H9 (cell line): ENCODE results near the gene ARHGEF17. TPM values are rescaled to one million over a fixed set of nuclear protein-coding genes. Genes with fewer than 3 reads are reported as not detected.

ENCODE experiments used
- DNase-seq: peaks from one replicate; pipeline ENCODE4 v3.0.0-alpha.2; 2017
- H2AFZ ChIP-seq: one replicate; pipeline ENCODE4 v1.6.1; 2013; ENCODE audit warnings: mild to moderate bottlenecking, low read length, control low read depth, moderate library complexity
- H2AK5ac ChIP-seq: 2 replicates; pipeline ENCODE4 v1.6.1; 2013; ENCODE audit warnings: low read length, control low read depth, mixed read lengths; ENCODE audit not compliant: insufficient read length
- H2BK120ac ChIP-seq: one replicate; pipeline ENCODE4 v1.6.1; 2013; ENCODE audit warnings: low read depth, mild to moderate bottlenecking, low read length, control low read depth, inconsistent platforms; ENCODE audit not compliant: poor library complexity, severe bottlenecking
- H2BK12ac ChIP-seq: 2 replicates; pipeline ENCODE4 v1.6.1; 2013; ENCODE audit warnings: low read length, control low read depth, mixed read lengths, low read depth; ENCODE audit not compliant: insufficient read length
- H2BK15ac ChIP-seq: 2 replicates; pipeline ENCODE4 v1.6.1; 2013; ENCODE audit warnings: low read depth, low read length, control low read depth
- H2BK20ac ChIP-seq: one replicate; pipeline ENCODE4 v1.6.1; 2013; ENCODE audit warnings: low read depth, mild to moderate bottlenecking, low read length, control low read depth, inconsistent platforms; ENCODE audit not compliant: poor library complexity, severe bottlenecking
- H2BK5ac ChIP-seq: 2 replicates; pipeline ENCODE4 v1.6.1; 2013; ENCODE audit warnings: low read length, control low read depth, mixed read lengths; ENCODE audit not compliant: insufficient read length
- H3K14ac ChIP-seq: 2 replicates; pipeline ENCODE4 v1.6.1; 2013; ENCODE audit warnings: low read length, control low read depth; ENCODE audit not compliant: insufficient read depth
- H3K18ac ChIP-seq: 2 replicates; pipeline ENCODE4 v1.6.1; 2013; ENCODE audit warnings: low read depth, mild to moderate bottlenecking, mixed read lengths, low read length, control low read depth; ENCODE audit not compliant: insufficient read length
- H3K23ac ChIP-seq: 2 replicates; pipeline ENCODE4 v1.6.1; 2013; ENCODE audit warnings: low read length, control low read depth, mixed read lengths, low read depth; ENCODE audit not compliant: insufficient read length
- H3K23me2 ChIP-seq: 2 replicates; pipeline ENCODE4 v1.6.1; 2013; ENCODE audit warnings: low read depth, mild to moderate bottlenecking, mixed read lengths, low read length, control low read depth; ENCODE audit not compliant: insufficient read length, poor library complexity, severe bottlenecking
- H3K27ac ChIP-seq: 2 replicates; pipeline ENCODE4 v1.5.1; 2013; ENCODE audit warnings: low read length, control low read depth, mixed read lengths, low read depth; ENCODE audit not compliant: insufficient read length
- H3K27me3 ChIP-seq: 2 replicates; pipeline ENCODE4 v1.6.1; 2013; ENCODE audit warnings: low read length, control low read depth, inconsistent platforms; ENCODE audit not compliant: insufficient read depth
- H3K4ac ChIP-seq: 2 replicates; pipeline ENCODE4 v1.6.1; 2013; ENCODE audit warnings: low read depth, mild to moderate bottlenecking, control low read depth, inconsistent platforms, low read length, moderate library complexity
- H3K4me1 ChIP-seq: 2 replicates; pipeline ENCODE4 v1.6.1; 2013; ENCODE audit warnings: low read length, control low read depth, inconsistent platforms; ENCODE audit not compliant: insufficient read depth
- H3K4me2 ChIP-seq: 2 replicates; pipeline ENCODE4 v1.6.1; 2013; ENCODE audit warnings: low read length, control low read depth, mixed read lengths; ENCODE audit not compliant: insufficient read length, insufficient read depth
- H3K56ac ChIP-seq: 2 replicates; pipeline ENCODE4 v1.6.1; 2013; ENCODE audit warnings: low read depth, mild to moderate bottlenecking, mixed read lengths, low read length, control low read depth; ENCODE audit not compliant: insufficient read length
- H3K79me1 ChIP-seq: 2 replicates; pipeline ENCODE4 v1.6.1; 2013; ENCODE audit warnings: low read depth, mild to moderate bottlenecking, moderate library complexity, low read length, control low read depth, inconsistent platforms; ENCODE audit not compliant: insufficient read depth, poor library complexity, severe bottlenecking
- H3K79me2 ChIP-seq: 2 replicates; pipeline ENCODE4 v1.6.1; 2013; ENCODE audit warnings: low read length, control low read depth, inconsistent platforms; ENCODE audit not compliant: insufficient read depth
- H3K9ac ChIP-seq: 2 replicates; pipeline ENCODE4 v1.6.1; 2013; ENCODE audit warnings: low read length, control low read depth, mixed read lengths; ENCODE audit not compliant: insufficient read length; ENCODE audit errors: extremely low read depth
- H3K9me3 ChIP-seq: one replicate; pipeline ENCODE4 v1.6.1; 2013; ENCODE audit warnings: low read depth, low read length, inconsistent platforms; ENCODE audit not compliant: control insufficient read depth
- H3T11ph ChIP-seq: one replicate; pipeline ENCODE4 v1.6.1; 2013; ENCODE audit warnings: mild to moderate bottlenecking, low read length, control low read depth, inconsistent platforms
- H4K20me1 ChIP-seq: one replicate; pipeline ENCODE4 v1.6.1; 2013; ENCODE audit not compliant: control insufficient read depth, insufficient read length, insufficient read depth
- H4K5ac ChIP-seq: 2 replicates; pipeline ENCODE4 v1.6.1; 2013; ENCODE audit warnings: low read depth, mild to moderate bottlenecking, mixed read lengths, low read length, control low read depth; ENCODE audit not compliant: insufficient read length
- H4K8ac ChIP-seq: replicated peaks from 2 replicates; pipeline ENCODE4 v1.6.1; 2013; ENCODE audit warnings: low read length, control low read depth, mixed read lengths, low read depth; ENCODE audit not compliant: insufficient read length
- H4K91ac ChIP-seq: 2 replicates; pipeline ENCODE4 v1.6.1; 2013; ENCODE audit warnings: low read depth, mild to moderate bottlenecking, moderate library complexity, mixed read lengths, low read length, control low read depth; ENCODE audit not compliant: insufficient read length
- H3K27ac Mint-ChIP-seq, 3 experiments: 2 replicates in 2 of 3; 3 replicates in 1 of 3; pipeline ENCODE4 v1.8.0; 2020 to 2021; ENCODE audit warnings: mixed read lengths in 3 of 3, mild to moderate bottlenecking in 1 of 3, moderate library complexity in 1 of 3
- H3K27me3 Mint-ChIP-seq: 2 replicates; pipeline ENCODE4 v1.8.0; 2021; ENCODE audit warnings: low read depth, mild to moderate bottlenecking, moderate library complexity, mixed read lengths
- H3K36me3 Mint-ChIP-seq, 3 experiments: 2 replicates in 2 of 3; 3 replicates in 1 of 3; pipeline ENCODE4 v1.8.0; 2020 to 2021; ENCODE audit warnings: low read depth in 3 of 3, mixed read lengths in 3 of 3; ENCODE audit not compliant: insufficient read depth in 1 of 3
- H3K4me1 Mint-ChIP-seq, 2 experiments: 2 replicates each; pipeline ENCODE4 v1.8.0; 2020; ENCODE audit warnings: mixed read lengths in 2 of 2
- H3K4me3 Mint-ChIP-seq, 2 experiments: 2 replicates in 1 of 2; 3 replicates in 1 of 2; pipeline ENCODE4 v1.8.0; 2020 to 2021; ENCODE audit warnings: mild to moderate bottlenecking in 2 of 2, mixed read lengths in 2 of 2, moderate library complexity in 1 of 2
- H3K9me3 Mint-ChIP-seq, 2 experiments: 2 replicates in 1 of 2; 3 replicates in 1 of 2; pipeline ENCODE4 v1.8.0; 2020; ENCODE audit warnings: mild to moderate bottlenecking in 2 of 2, mixed read lengths in 2 of 2, moderate library complexity in 1 of 2
- CTCF ChIP-seq: fragments of 200-600 bp; sonication (generic); conservative IDR thresholded peaks from 3 replicates; pipeline ENCODE4 v1.8.0; 2021; ENCODE audit warnings: antibody characterized with exemption, mild to moderate bottlenecking
- WGBS: extraction: QIAGEN DNeasy Blood & Tissue Kit; methylation state at CpG from one replicate; pipeline ENCODE4 v1.1.7; 2013; ENCODE audit warnings: missing lambda C conversion rate, low lambda C conversion rate, mixed read lengths; ENCODE audit not compliant: insufficient read length; ENCODE audit errors: extremely low coverage; 5-methylcytosine and 5-hydroxymethylcytosine counted together
- total RNA-seq: library from RNA; stranded (reverse); gene quantifications from 2 replicates; pipeline ENCODE4 v1.2.1, GENCODE V29; 2021

ARHGEF17 gene
- total RNA-seq, 1 experiment from 2014 or later: 7.4 TPM

- Histone ChIP-seq H2BK120ac (no peak overlapping the region), H2BK5ac (no peak overlapping the region), H4K8ac (no peak overlapping the region), H4K91ac (no peak overlapping the region), H3K9ac (no peak overlapping the region), H3K79me2 (no peaks in the 10 kb centered on the region), H3K23me2 (no peaks in the 10 kb centered on the region), H3K79me1 (no peaks in the 10 kb centered on the region), H3K18ac (no peak overlapping the region), H3K4ac (no peak overlapping the region), H4K5ac (no peak overlapping the region), H3K27ac (no peak overlapping the region), H4K20me1 (no peaks in the 10 kb centered on the region), H3K56ac (no peak overlapping the region), H2AK5ac (no peak overlapping the region), H2BK20ac (no peak overlapping the region), H2BK12ac (no peak overlapping the region), H3K14ac (no peak overlapping the region), H3K4me1 (no peaks in the 10 kb centered on the region), H3K9me3 (no peaks in the 10 kb centered on the region), H2BK15ac (no peak overlapping the region), H2AFZ (no peak overlapping the region), H3K4me2 (no peak overlapping the region), H3K23ac (no peak overlapping the region), H3T11ph (no peak overlapping the region), H3K27me3 (no peaks in the 10 kb centered on the region)
- Mint-ChIP-seq H3K27ac (0 out of 7 replicates have a peak overlapping the region, but pooled peaks of 1 of the 3 experiments have one; percentile 40), H3K36me3 (peaks cover 0 to 18% (median 14%) of the 10 kb centered on the region in 3 experiments; a peak in 6 of 7 replicates), H3K9me3 (no peaks in the 10 kb centered on the region), H3K4me1 (peaks cover 22 to 28% of the 10 kb centered on the region in 2 experiments), H3K4me3 (no peak overlapping the region), H3K27me3 (no peaks in the 10 kb centered on the region)
- no CpG with 5 or more reads among the region's 1 CpG for WGBS
- DNase-seq: no peak
- 0 out of 3 replicates have a peak, but pooled peaks have one; percentile 9 for TF ChIP-seq CTCF
These were observed 94.7 kb downstream of the ARHGEF17 start for GRCh38 chr11:73402834-73403185.
